IPS-18c (cell line): ENCODE data around the gene SYT7.

ENCODE experiments used
- H3K4me3 ChIP-seq: 2 replicates; pipeline ENCODE4 v1.7.0; 2013; ENCODE audit warnings: low read depth, mild to moderate bottlenecking, low read length, moderate library complexity; ENCODE audit not compliant: insufficient read depth
- H3K9me3 ChIP-seq: one replicate; pipeline ENCODE4 v1.6.1; 2013; ENCODE audit warnings: mild to moderate bottlenecking, low read length, moderate library complexity; ENCODE audit not compliant: control insufficient read depth, insufficient read depth

The SYT7 gene

GRCh38 chr11:61549177-61549576, 31.7 kb downstream of the SYT7 start:
- no peak overlapping the region for H3K4me3 ChIP-seq
- H3K9me3 ChIP-seq: peaks cover 1% of the 10 kb centered on the region

- H3K9me3 ChIP-seq: no peaks in the 10 kb centered on the region
- H3K4me3 ChIP-seq: no peak overlapping the region
Observed at GRCh38 chr11:61547246-61547645, 33.6 kb downstream of the SYT7 start.

GRCh38 chr11:61546663-61547062, 34.2 kb downstream of the SYT7 start:
- no peaks in the 10 kb centered on the region for H3K9me3 ChIP-seq
- no peak overlapping the region for H3K4me3 ChIP-seq

GRCh38 chr11:61545921-61546320, 35.0 kb downstream of the SYT7 start:
- no peaks in the 10 kb centered on the region for H3K9me3 ChIP-seq
- no peak overlapping the region for H3K4me3 ChIP-seq

GRCh38 chr11:61545341-61545740, 35.5 kb downstream of the SYT7 start:
- Histone ChIP-seq H3K4me3 (no peak overlapping the region), H3K9me3 (no peaks in the 10 kb centered on the region)

GRCh38 chr11:61544466-61544865, 36.4 kb downstream of the SYT7 start:
- Histone ChIP-seq H3K4me3 (no peak overlapping the region), H3K9me3 (no peaks in the 10 kb centered on the region)

GRCh38 chr11:61543606-61544306, 37.1 kb downstream of the SYT7 start:
- Histone ChIP-seq H3K4me3 (no peak overlapping the region), H3K9me3 (no peaks in the 10 kb centered on the region)

- Histone ChIP-seq H3K4me3 (no peak overlapping the region), H3K9me3 (no peaks in the 10 kb centered on the region)
Observed at GRCh38 chr11:61542705-61543104, 38.2 kb downstream of the SYT7 start.

- Histone ChIP-seq H3K9me3 (no peaks in the 10 kb centered on the region), H3K4me3 (no peak overlapping the region)
Observed at GRCh38 chr11:61542024-61542461, 38.8 kb downstream of the SYT7 start.

GRCh38 chr11:61541598-61541997, 39.3 kb downstream of the SYT7 start:
- H3K4me3 ChIP-seq: no peak overlapping the region
- no peaks in the 10 kb centered on the region for H3K9me3 ChIP-seq

GRCh38 chr11:61540528-61540927, 40.3 kb downstream of the SYT7 start:
- no peaks in the 10 kb centered on the region for H3K9me3 ChIP-seq
- H3K4me3 ChIP-seq: no peak overlapping the region

- H3K4me3 ChIP-seq: no peak overlapping the region
- no peaks in the 10 kb centered on the region for H3K9me3 ChIP-seq
Observed at GRCh38 chr11:61539831-61540357, 41.0 kb downstream of the SYT7 start.

GRCh38 chr11:61539006-61539405, 41.9 kb downstream of the SYT7 start:
- Histone ChIP-seq H3K4me3 (no peak overlapping the region), H3K9me3 (no peaks in the 10 kb centered on the region)

GRCh38 chr11:61538636-61538961, 42.3 kb downstream of the SYT7 start:
- H3K9me3 ChIP-seq: no peaks in the 10 kb centered on the region

GRCh38 chr11:61537326-61537725, 43.5 kb downstream of the SYT7 start:
- no peaks in the 10 kb centered on the region for H3K9me3 ChIP-seq

More at GRCh38 chr11:61538636-61538961, 42.3 kb downstream of the SYT7 start:
- no peak overlapping the region for H3K4me3 ChIP-seq

GRCh38 chr11:61536676-61537270, 44.1 kb downstream of the SYT7 start:
- no peak overlapping the region for H3K4me3 ChIP-seq
- no peaks in the 10 kb centered on the region for H3K9me3 ChIP-seq

More at GRCh38 chr11:61537326-61537725, 43.5 kb downstream of the SYT7 start:
- H3K4me3 ChIP-seq: no peak overlapping the region

- no peak overlapping the region for H3K4me3 ChIP-seq
- H3K9me3 ChIP-seq: no peaks in the 10 kb centered on the region
Observed at GRCh38 chr11:61535998-61536675, 44.7 kb downstream of the SYT7 start.
